HG03575 (cell line): ENCODE measurements around the gene CKAP5.

Experiments used
- ATAC-seq: cut with Tn5 transposase; IDR thresholded peaks from one replicate; pipeline ENCODE4 v1.9.1; 2021; ENCODE audit not compliant: unreplicated experiment, insufficient number of reproducible peaks, low FRiP score; ENCODE audit errors: extremely low read depth

Gene CKAP5

DNA sequence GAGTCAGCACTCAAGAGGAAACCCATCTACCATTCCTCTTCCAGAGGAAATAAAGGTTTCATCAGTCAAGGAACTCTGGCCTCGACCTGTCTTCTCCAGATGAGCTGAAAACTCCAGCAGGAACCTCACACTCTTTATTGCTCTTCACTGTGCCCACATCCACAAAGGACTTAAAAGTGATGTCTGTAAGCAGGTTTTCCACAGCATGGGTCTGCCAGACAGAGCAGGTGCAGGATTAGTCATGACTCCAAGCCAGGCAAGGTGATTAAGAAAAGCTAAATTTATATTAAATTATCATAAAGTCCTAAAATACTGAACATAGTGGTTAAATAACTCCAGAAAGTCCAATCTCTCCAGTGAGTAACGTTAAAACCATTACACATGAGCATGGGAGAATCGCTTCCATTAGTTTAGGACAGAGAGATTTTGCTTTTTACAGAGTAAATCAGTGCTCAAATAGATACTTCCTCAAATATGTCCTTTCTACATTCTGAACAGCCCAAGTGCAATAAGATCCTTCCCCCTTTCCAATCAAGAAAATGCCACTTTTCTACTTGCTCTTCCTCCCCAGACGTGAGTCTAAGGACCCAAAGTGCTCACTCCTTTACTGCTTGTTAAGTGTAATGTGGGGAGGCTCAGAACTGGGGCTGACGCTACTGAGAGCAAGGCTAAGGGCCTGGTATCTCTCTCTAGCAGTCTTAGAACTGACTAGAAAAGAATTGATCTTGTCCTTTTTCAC, 10.7 kb upstream of the CKAP5 start:
- no peak for ATAC-seq

DNA sequence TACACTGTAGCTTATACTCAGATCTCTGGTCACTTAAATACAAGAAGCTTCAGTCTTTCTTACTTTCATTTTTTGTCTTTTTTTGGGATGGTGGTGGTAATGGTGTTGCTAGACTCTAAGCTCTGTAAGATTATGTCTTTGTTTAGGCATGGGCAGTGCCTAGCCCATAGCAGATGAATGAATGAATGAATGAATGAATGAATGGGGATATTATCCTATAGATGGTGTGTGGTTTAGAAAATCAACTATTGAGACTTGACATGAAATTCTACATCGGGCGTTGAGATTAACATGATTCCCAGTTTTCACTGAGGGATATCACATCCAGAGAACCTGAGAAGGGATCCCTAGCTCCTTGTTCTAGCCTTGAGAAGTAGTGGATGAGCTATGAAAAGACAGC, 9.8 kb upstream of the CKAP5 start:
- no peak for ATAC-seq

DNA sequence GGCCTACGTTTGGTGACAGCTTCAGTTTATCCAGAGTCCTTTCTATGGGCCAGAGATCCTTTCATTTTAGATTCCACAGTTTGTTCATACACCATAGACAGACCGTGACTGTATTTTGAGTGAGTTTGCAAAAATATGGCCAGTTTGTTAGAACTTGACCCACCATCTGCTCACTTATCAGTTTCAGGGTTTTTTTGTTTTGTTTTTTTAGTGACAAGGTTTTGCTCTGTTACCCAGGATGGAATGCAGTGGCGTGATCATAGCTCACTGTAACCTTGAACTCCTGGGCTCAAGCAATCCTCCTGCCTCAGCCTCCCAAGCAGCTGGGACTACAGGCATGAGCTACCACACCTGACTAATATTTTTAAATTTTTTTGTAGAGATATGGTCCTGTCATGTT, 9.1 kb upstream of the CKAP5 start:
- no peak for ATAC-seq

DNA sequence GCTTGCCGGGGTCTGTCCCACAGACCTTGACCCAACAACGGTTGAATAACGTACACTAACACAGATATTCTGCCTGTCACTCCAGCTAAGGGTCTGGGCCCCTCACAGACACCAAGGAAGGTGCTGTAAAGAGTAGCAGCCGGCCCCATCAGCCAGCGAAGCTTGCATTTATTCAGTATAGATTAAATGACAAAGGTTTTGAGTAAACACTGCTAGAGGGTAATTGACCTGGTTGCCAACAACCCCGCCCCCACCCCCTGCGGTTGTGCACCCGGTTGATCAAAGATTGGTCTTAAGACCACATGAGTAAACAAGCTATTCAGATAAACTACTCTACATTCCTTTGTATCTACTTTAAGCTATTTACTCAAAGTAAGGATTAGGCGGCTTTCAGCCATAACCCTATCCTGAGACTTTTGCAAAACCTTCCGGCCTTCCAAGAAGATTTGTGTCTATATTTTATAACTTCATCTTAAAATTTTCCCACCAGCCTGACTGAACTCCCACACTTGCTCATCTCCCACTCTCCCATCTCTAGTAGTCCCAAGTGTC, 4.8 kb upstream of the CKAP5 start:
- no peak for ATAC-seq

DNA sequence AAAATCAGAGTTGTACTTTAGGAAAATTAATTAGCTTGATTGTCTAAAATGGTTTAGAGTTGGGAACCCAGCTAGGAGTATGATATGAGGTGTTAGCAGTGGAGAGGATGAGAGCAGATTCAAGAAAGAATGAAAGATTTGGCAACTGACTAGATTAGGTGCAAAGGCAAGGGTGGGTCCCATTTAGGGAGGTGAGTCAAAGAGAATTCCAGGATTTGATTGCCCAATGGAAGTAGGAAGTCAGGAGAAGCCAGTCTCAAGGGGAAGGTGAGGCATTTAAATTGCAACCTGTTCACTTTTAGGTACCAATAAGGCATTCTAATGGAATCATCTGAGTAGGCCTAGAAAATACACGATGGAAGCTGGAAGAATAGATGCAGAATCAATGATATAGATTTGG, 3.6 kb upstream of the CKAP5 start:
- no peak for ATAC-seq

DNA sequence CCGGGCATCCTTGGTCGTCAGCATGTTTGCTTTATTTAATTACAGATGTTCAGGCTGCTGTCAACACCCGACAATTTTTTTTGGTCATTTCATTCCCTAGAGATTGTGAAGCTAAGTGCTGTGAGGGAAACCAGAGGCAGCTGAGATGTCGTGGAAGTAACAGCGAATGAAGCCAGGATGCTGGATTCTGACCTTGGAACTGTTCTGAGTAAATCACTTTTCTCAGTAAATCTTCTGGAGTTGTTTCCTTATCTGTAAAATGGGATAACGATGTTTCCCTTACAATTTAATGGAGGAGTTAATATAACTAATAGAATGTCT, 390 bp upstream of the CKAP5 start:
- no peak for ATAC-seq

DNA sequence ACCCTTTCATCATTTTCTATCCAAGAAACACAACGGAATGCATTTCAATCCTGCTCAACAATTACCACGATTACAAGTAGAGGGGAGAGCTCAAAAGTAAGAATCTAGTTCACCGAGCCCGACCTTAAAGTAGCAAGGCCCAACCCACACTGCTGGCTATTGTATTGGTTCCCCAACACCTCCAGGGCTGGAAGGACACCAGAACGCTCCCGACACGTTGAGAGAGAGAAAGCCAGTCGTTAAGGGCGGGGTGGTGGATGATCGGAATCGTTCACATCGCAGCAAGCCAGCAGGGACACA, 690 bp downstream of the CKAP5 start:
- no peak for ATAC-seq

DNA sequence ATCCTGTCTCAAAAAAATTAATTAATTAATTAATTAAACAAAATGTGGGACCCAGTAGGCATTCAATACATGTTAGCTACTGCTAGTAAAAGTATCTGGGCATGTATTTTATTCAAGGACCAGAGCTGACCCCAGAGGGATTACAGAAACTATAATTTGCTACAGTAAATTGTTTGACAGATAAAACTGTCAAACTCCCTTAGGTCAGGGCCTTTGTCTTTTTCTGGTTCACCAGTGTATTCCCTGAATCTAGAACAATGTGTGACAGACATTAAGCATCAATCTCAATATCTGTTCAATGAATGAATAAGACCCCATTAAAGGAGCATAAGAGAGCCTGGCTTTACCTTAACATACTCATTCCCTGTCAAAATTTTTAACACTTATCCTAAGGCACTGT, 6.0 kb downstream of the CKAP5 start:
- ATAC-seq = no peak

DNA sequence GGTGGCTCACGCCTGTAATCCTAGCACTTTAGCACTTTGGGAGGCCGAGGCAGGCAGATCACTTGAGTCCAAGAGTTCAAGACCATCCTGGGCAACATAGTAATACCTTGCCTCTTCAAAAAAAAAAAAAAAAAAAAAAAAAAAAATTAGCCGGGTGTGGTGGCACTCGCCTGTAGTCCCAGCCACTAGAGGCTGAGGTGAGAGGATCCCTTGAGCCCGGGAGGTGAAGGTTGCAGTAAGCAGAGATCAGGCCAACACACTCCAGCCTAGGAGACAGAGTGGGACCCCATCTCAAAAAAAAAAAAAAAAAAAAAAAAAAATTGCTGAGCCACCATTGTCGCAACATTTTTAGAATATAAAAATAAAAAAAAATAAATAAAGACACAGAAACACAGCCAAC, 7.6 kb downstream of the CKAP5 start:
- no peak for ATAC-seq

DNA sequence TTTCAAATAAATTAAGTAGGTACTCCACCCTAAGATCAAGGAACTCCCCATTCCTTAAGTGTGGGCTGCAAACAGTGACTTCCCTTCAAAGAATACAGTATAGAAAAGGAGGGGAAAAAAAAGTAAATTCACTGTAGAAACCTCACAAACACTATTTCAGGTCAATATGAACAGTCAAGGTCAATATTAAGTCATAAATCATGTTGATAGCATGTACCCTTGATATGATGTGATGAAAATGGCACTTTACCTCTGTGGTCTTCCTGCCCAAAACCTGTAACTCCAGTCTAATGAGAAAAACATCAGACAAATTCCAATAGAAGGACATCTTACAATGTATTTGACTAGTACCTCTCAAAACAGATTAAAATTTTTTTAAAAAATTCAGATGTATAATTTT, 8.2 kb downstream of the CKAP5 start:
- no peak for ATAC-seq

DNA sequence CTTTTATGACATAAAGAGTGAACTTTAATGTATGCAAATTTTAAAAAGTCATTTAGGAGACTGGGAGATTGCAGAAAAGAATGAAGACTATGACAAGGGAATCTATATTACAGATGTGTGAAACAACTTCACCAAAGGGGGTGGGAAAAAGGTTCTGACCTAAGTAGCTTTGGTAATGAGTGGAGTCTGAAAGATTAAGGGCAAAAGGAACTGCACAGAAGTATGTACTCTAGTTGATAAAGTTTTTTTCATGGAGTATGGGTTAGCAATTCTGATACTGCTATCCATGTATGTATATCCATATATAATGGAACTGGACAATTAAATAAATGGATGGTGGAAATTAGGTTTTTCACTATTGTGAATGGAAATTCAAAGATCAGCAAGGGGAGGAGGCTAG, 9.2 kb downstream of the CKAP5 start:
- ATAC-seq = no peak

DNA sequence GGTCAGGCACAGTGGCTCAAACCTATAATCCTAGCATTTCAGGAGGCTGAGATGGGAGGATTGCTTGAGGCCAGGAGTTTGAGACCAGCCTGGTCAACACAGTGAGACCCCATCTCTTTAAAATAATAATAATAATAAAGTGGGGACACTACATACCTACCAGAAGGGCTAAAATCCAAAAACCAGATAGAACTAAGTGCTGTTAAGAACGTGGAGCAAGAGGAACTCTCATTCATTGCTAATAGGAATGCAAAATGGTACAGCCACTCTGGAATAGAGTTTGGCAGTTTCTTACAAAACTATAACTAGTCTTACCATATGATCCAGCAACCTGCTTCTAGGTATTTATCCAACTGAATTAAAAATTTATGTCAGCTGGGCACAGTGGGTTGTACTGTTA, 9.6 kb downstream of the CKAP5 start:
- ATAC-seq = no peak

DNA sequence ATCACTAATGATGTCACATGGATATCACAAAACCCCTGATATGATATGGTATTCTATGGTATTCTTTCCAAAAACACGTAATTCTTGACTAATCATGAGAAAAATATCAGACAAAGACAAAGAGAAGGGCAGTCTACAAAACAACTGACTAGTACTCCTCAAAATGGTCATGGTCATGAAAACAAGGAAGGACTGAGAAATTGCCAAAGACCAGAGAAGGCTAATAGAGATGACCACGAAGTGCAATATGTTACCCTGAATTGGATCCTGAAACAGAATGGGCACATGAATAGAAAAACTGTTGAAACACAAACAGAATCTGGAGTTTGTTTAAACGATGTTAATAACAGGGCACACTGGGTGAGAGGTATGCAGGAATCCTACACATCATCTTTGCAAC, 10.2 kb downstream of the CKAP5 start:
- ATAC-seq = no peak

DNA sequence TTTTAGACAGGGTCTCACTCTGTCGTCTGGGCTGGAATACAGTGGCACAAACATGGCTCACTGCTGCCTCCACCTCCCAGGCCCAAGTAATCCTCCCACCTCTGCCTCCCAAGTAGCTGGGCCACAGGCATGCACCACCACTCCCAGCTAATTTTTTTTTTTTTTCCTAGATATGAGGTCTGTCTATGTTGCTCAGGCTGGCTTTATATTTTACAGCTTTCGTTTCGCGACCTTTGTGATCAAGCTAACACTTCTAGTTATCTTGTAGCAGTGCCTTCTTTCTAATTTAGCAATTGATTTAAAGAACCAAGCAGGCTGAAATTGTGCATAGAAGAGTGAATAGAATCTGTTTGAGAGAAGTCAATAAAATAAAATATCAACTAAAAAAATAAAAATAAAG, 11.3 kb downstream of the CKAP5 start:
- no peak for ATAC-seq

DNA sequence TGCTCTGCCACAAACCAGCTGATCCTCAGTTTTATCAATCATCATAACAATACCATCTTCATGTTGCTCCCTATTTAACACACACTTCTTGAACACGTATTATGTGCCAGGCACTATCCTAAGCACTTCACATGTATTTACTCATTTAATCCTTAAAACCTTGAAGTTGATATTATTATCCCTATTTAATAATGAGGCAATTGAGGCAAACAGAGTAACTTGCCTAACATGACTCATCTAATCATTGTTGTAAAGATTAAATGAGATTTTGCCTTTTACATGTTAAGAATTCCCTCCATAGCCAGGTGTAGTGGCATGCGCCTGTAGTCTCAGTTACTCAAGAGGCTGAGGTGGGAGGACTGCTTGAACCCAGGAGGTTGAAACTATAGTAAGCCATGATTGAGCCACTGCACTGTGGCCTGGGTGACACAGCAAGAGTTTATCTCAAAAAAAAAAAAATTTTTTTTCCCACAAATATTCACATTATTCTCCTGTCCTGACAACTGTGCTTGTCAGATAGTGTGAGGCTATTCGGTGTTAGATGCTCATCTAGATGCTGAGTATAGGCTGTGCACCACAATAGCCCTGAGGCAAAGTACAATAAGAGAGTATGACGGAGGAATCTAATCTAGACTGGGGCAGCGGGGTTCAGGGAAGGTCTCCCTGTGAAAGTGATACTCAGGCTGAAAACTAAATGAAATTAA, 13.4 kb downstream of the CKAP5 start:
- ATAC-seq = no peak

DNA sequence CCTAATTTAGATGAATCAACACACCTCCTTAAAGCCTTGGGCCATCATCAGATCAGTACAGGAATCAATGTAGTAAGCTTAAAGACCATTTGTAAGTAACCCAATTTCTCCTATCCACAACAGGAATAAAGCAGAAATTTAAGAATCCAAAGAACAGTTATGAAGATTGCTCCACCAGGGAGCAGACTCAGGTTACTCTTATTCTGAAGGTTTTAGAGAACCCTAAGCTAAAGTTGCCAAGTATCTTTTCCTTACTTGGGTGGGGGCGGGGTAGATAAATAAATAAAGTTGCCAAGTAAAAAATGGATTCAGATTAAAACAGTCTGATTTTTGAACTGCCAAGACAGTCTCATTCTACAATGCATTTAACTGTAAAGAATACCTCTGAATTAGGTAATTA, 18.1 kb downstream of the CKAP5 start:
- no peak for ATAC-seq

DNA sequence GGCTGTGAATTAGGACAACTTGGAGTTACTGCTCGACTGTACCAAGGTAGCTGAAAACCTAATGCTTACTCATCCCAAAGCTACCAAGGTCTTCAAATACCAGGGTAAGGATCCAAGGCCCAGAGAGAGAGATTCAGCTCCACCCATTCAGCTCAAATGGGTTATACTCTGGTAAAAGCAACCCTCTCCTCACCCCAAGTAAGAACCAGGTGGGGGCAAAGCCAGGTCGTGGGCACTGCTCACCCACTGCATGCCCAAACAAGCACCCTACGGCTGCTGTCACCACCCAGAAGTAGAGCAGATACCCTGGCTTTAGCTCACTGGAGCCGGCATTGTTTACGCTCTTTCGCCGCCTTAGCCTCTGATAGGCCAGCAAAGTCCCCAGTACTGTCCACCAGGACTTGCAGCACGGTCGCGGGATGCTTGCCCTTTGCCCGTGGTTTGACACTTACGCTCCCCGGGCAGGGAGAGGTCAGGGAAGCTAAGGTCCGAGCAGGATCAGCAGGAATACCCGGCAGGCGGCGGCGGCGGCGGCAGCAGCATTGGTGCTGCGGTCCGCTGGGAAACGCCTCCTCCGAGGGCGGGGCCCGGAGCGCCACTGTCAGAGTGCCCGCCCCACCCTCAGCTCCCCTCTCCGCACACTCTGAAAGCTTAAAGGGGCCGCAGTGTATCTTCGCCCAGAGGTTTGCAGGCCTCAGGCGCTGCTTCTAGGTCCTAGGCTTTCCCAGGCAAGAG, 19.6 kb downstream of the CKAP5 start:
- no peak for ATAC-seq

DNA sequence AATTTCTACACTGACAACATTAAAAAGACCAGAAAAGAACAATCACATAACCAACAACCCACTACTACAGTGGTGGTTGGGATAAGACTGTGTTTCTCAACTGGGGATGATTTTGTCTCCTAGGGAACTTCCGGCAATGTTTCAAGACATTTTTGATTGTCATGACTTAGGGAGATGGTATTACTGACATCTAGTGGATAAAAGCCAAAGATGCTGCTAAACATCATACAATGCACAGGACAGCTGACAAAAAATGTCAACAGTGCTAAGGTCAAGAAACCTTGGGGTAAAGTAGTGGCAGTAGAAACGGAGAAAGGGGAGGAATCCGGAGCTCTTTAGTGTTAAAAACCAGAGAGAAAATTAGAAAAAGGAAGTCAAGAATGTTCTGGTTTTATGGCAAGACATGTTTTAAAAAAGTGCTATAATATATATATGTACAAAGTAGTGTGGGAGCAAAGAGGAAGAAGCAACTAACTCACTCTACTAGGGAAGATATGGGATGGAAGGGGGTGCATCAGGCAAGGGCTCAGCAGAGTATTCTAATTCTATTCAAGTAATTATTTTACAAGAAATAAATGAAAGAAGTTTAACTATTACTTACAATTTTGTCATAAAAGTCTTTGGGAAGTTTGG, 37.2 kb downstream of the CKAP5 start:
- ATAC-seq = no peak

DNA sequence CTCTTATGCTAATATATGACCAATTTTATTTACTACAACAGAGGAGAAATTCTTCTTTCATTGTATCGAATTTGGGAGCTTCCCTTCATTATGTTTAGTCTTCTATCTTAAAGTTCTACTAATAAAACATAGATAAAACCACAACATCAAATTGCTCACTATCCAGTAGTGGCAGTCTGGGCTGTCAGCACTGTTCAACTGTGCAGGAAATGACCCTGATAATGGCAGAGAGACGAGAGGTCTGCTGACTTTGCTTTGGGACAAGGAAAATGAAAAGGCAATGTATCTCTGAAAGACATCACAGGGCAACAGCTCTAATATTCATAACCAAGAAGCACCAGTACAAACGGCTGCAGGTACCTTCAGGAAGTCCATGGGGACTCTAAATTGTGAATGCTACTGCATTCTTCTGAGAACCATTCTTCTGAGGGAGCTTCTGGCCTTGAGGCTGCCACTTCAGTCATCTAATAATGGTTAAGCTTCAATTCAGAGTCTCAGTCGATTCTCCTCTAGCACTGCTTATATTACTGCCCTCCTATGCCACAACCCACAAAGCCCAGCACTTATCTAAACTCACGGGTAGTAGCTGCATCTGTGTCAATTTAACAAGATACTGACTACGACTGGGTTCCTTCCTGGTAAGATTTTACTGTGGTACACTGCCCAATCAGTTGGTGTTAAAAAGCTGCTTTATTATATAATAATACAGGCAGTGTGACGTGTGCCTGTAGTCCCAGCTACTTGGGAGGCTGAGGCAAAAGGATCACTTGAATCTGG, 44.2 kb downstream of the CKAP5 start:
- no peak for ATAC-seq
